Hematopoietic multipotent progenitor cell treated with erythropoietin and hydrocortisone succinate and interleukin-3 and kit ligand, for 17 days (in vitro differentiated cells): Measurements from ENCODE around the gene PEPD.
"Not testable (repeated sequence)": the region's sequence is repeated elsewhere in the genome, so short reads cannot be mapped to it uniquely, and the experiment has no call there.

Experiments
- DNase-seq: peaks from one replicate; pipeline ENCODE4 v3.0.0-alpha.2; 2015; ENCODE audit warnings: low spot score

PEPD gene

GRCh38 chr19:33521480-33522370 is at the start of gene PEPD:
PEPD (minus strand) TSS chr19:33521791; CDS start chr19:33521760, 31 bp downstream.
- DNase-seq: peak; percentile 90

GRCh38 chr19:33569821-33570220 is 48.2 kb upstream of the PEPD start:
- no peak for DNase-seq

- no peak for DNase-seq
These were observed 47.1 kb upstream of the PEPD start for GRCh38 chr19:33568706-33569105.

- no peak for DNase-seq
These were observed 43.3 kb upstream of the PEPD start for GRCh38 chr19:33564836-33565338.

- DNase-seq: no peak
These were observed 41.0 kb upstream of the PEPD start for GRCh38 chr19:33562636-33563035.

- DNase-seq: not testable (repeated sequence)
These were observed 40.1 kb upstream of the PEPD start for GRCh38 chr19:33561666-33562065.

GRCh38 chr19:33561261-33561660 is 39.7 kb upstream of the PEPD start:
- no peak for DNase-seq

- no peak for DNase-seq
These were observed 38.4 kb upstream of the PEPD start for GRCh38 chr19:33559996-33560395.

GRCh38 chr19:33558856-33559255 is 37.3 kb upstream of the PEPD start:
- no peak for DNase-seq

GRCh38 chr19:33558151-33558550 is 36.6 kb upstream of the PEPD start:
- DNase-seq: no peak

- no peak for DNase-seq
These were observed 36.1 kb upstream of the PEPD start for GRCh38 chr19:33557720-33558119.

GRCh38 chr19:33557196-33557595 is 35.6 kb upstream of the PEPD start:
- no peak for DNase-seq

- DNase-seq: no peak
These were observed 34.7 kb upstream of the PEPD start for GRCh38 chr19:33556261-33556660.

GRCh38 chr19:33555726-33556125 is 34.1 kb upstream of the PEPD start:
- DNase-seq: not testable (repeated sequence)

GRCh38 chr19:33554821-33555220 is 33.2 kb upstream of the PEPD start:
- DNase-seq: no peak

- DNase-seq: no peak
These were observed 32.8 kb upstream of the PEPD start for GRCh38 chr19:33554391-33554790.

- DNase-seq: no peak
These were observed 32.1 kb upstream of the PEPD start for GRCh38 chr19:33553530-33554310.

- no peak for DNase-seq
These were observed 31.3 kb upstream of the PEPD start for GRCh38 chr19:33552928-33553279.

GRCh38 chr19:33552191-33552927 is 30.8 kb upstream of the PEPD start:
- DNase-seq: no peak

- no peak for DNase-seq
These were observed 30.1 kb upstream of the PEPD start for GRCh38 chr19:33551676-33552075.

- DNase-seq: no peak
These were observed 29.2 kb upstream of the PEPD start for GRCh38 chr19:33550768-33551167.

- no peak for DNase-seq
These were observed 26.1 kb upstream of the PEPD start for GRCh38 chr19:33547676-33548075.
